Kidney (tissue), 14 donors: ENCODE results near the gene VGLL4. TPM values are rescaled to one million over a fixed set of nuclear protein-coding genes. Genes with fewer than 3 reads are reported as not detected.

ENCODE experiments used
- DNase-seq, 5 donors: peaks; one replicate each; pipeline ENCODE4 v3.0.0-alpha.2; 2013 to 2020
- FAIRE-seq: peaks from 2 replicates; lab custom pipeline; 2012; peaks lifted over from hg19 to GRCh38; lab: Jason Lieb, UNC
- H3K27ac ChIP-seq, 2 donors: one replicate each; pipeline ENCODE4 v1.7.0; 2013; ENCODE audit warnings: low read depth in 2 of 2, low read length in 2 of 2, inconsistent platforms in 1 of 2
- H3K27me3 ChIP-seq: one replicate; pipeline ENCODE4 v1.7.1; 2013; ENCODE audit warnings: low read length, inconsistent platforms; ENCODE audit not compliant: control insufficient read depth, insufficient read depth
- H3K36me3 ChIP-seq, 3 donors: one replicate each; pipeline versions ENCODE4 v1.7.0 to v1.7.1; 2013; ENCODE audit warnings: low read length in 3 of 3, control low read depth in 1 of 3, inconsistent platforms in 1 of 3; ENCODE audit not compliant: insufficient read depth in 3 of 3, control insufficient read depth in 2 of 3
- H3K4me1 ChIP-seq, 3 donors: one replicate each; pipeline versions ENCODE4 v1.7.0 to v1.7.1; 2013; ENCODE audit warnings: low read length in 3 of 3, inconsistent platforms in 1 of 3, low read depth in 1 of 3; ENCODE audit not compliant: control insufficient read depth in 2 of 3, insufficient read depth in 2 of 3
- H3K4me3 ChIP-seq, 3 donors: one replicate each; pipeline versions ENCODE4 v1.7.0 to v1.8.1; 2013; ENCODE audit warnings: low read length in 3 of 3, control low read depth in 1 of 3, inconsistent platforms in 1 of 3
- H3K9ac ChIP-seq, 3 donors: one replicate each; pipeline versions ENCODE4 v1.7.0 to v1.7.1; 2013; ENCODE audit warnings: low read length in 3 of 3, control low read depth in 1 of 3, inconsistent platforms in 1 of 3
- H3K9me3 ChIP-seq, 3 donors: one replicate each; pipeline versions ENCODE4 v1.7.0 to v1.7.1; 2013; ENCODE audit warnings: low read length in 3 of 3, control low read depth in 1 of 3, inconsistent platforms in 1 of 3; ENCODE audit not compliant: control insufficient read depth in 2 of 3, insufficient read depth in 1 of 3
- CTCF ChIP-seq: IDR thresholded peaks from 3 replicates; pipeline ENCODE4 v1.5.1; 2012; ENCODE audit warnings: mild to moderate bottlenecking, moderate library complexity, borderline replicate concordance; ENCODE audit not compliant: insufficient read depth; ENCODE audit errors: extremely low read depth
- intact Hi-C: fragments of 100-400 bp; cut with DNase I; formaldehyde crosslinking; loops from one replicate; pipeline ENCODE4 v1.11.1; 2022
- polyA plus RNA-seq: library from polyadenylated mRNA; stranded (reverse); fragments of 350-450 nt; fragmentation: Illumina TruSeq; extraction: RNeasy Lipid Tissue Mini Kit (QIAGEN cat#74804); gene quantifications from one replicate; pipeline ENCODE4 v1.2.3, GENCODE V29; 2014; ENCODE audit warnings: low read depth, low replicate concordance; ENCODE audit not compliant: insufficient read depth
- total RNA-seq: library from RNA; stranded (reverse); fragmentation: NEBNext Ultra II Directional; extraction: Animal tissue kit (Norgen Biotek cat#: 25700); gene quantifications from one replicate; pipeline ENCODE4 v1.2.1, GENCODE V29; 2021
- donor health status: control.
- donor health status: control.
- donor health status: control.
- donor health status: control.
- donor health status: control.
- donor health status: DM: yes; HTN: yes; CAD: no.
- donor health status: Normal renal cell carcinoma (clear cell type).

The VGLL4 gene
- total and polyA plus RNA-seq, 2 donors from 2014 or later, result 41.4 to 78.5 TPM

- H3K27ac ChIP-seq, result peak overlapping the region in 1 of 2 donors; percentile 1
- FAIRE-seq, result no peak
Observed at GRCh38 chr3:11558918-11559815, 84.5 kb downstream of the VGLL4 start.

GRCh38 chr3:11558411-11558903 is 85.3 kb downstream of the VGLL4 start:
- H3K9ac ChIP-seq, result no peak overlapping the region
- no peak for FAIRE-seq
- DNase-seq, result peak in 3 of 5 donors; percentile 47 to 74 (median 61)
- no peak overlapping the region for H3K27ac ChIP-seq
- H3K4me1 ChIP-seq, result peaks cover 0 to 34% (median 7%) of the 10 kb centered on the region in 3 donors
- no peak overlapping the region for H3K4me3 ChIP-seq
- H3K36me3 ChIP-seq, result peaks cover 0 to 23% (median 6%) of the 10 kb centered on the region in 3 donors
- H3K27me3 ChIP-seq, result no peaks in the 10 kb centered on the region
- no peak for TF ChIP-seq CTCF
- intact Hi-C loops, result no loop called here
- H3K9me3 ChIP-seq, result no peaks in the 10 kb centered on the region

More at GRCh38 chr3:11558918-11559815, 84.5 kb downstream of the VGLL4 start:
- H3K9me3 ChIP-seq, result no peaks in the 10 kb centered on the region
- intact Hi-C loops, result no loop called here
- peaks cover 0 to 28% (median 6%) of the 10 kb centered on the region in 3 donors for H3K36me3 ChIP-seq
- peak in 1 of 5 donors; percentile 69 for DNase-seq
- H3K4me1 ChIP-seq, result peaks cover 0 to 29% (median 7%) of the 10 kb centered on the region in 3 donors
- TF ChIP-seq CTCF, result no peak
- H3K4me3 ChIP-seq, result no peak overlapping the region
- no peaks in the 10 kb centered on the region for H3K27me3 ChIP-seq
- no peak overlapping the region for H3K9ac ChIP-seq

GRCh38 chr3:11558002-11558401 is 85.7 kb downstream of the VGLL4 start:
- H3K9me3 ChIP-seq, result no peaks in the 10 kb centered on the region
- H3K4me1 ChIP-seq, result peaks cover 0 to 34% (median 7%) of the 10 kb centered on the region in 3 donors
- intact Hi-C loops, result no loop called here
- no peak overlapping the region for H3K9ac ChIP-seq
- DNase-seq (peak in 1 of 5 donors; percentile 37), FAIRE-seq (no peak)
- no peak for TF ChIP-seq CTCF
- H3K27me3 ChIP-seq, result no peaks in the 10 kb centered on the region
- no peak overlapping the region for H3K4me3 ChIP-seq
- peaks cover 0 to 19% (median 4%) of the 10 kb centered on the region in 3 donors for H3K36me3 ChIP-seq
- no peak overlapping the region for H3K27ac ChIP-seq
